H7 (cell line): Measurements from ENCODE around the gene ARHGAP35. TPM values are rescaled to one million over a fixed set of nuclear protein-coding genes. Genes with fewer than 3 reads are reported as not detected.
"Not testable (repeated sequence)": the region's sequence is repeated elsewhere in the genome, so short reads cannot be mapped to it uniquely, and the experiment has no call there.

Source experiments
- DNase-seq: peaks from one replicate; pipeline ENCODE4 v3.0.0; 2012
- H3K27me3 ChIP-seq: 2 replicates; pipeline ENCODE4 v1.6.0; 2011; ENCODE audit warnings: mild to moderate bottlenecking, low read length; ENCODE audit not compliant: control insufficient read depth, insufficient read depth
- H3K36me3 ChIP-seq: replicated peaks from 2 replicates; pipeline ENCODE4 v1.5.1; 2011; ENCODE audit warnings: low read length; ENCODE audit not compliant: control insufficient read depth, insufficient read depth
- H3K4me3 ChIP-seq: 2 replicates; pipeline ENCODE4 v1.5.1; 2011; ENCODE audit warnings: low read depth, mild to moderate bottlenecking, control low read depth, low read length, moderate library complexity; ENCODE audit not compliant: insufficient read depth
- total RNA-seq: library from RNA; depleted of rRNA; stranded (reverse); fragments of >200 nt; shearing (Covaris generic); gene quantifications from 2 replicates; pipeline ENCODE4 v1.2.3, GENCODE V29; 2014

The ARHGAP35 gene
- total RNA-seq, 1 experiment from 2014 or later = 23.3 TPM

DNA sequence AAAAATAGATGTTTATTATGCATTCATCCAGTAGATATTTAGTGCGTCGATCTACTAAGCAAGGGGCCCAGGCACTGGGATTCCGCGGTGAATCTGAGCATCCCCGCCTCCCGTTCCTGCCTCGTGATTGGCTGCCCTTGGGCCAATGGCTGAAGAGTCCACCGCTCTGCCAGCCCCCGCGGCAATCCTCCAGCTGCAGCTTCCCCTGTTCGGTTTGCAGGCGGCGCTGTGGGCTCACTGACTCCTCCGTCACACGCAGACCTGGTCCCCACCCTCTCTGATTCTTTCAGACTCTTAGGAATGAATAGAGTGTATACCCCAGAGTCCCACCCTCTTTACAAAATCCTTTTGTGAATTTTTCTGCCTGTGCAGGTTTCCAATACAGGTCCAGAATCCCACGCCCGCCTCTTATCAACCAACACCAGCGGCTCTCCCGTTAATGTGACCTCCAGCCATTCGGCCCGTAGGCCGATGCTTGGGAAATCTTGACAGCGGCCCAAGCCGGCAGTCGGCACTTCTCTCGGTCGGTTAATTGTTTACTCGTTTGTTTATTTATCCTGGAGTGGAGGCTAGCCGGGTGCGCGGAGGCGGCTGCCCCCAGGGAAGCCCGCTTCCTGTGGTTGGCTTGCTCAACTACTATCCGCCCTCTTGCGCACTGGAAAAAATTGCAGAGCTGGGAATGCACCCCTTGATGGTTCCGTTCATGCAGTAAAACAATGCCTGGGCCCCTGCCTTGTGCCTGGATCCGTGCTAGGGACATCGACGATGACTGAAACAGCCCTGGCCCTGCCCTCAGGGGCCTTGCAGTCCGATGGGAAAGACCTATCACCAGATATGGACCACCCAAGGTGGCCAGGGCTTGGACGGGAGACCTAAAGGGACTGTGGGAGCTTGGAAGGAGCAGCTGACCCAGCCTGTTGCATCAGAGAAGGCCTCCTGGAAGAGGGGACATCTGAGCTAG is 4.5 kb upstream of the ARHGAP35 start:
- peak; percentile 97 for DNase-seq
- peak overlapping the region; percentile 18 for H3K4me3 ChIP-seq
- no peaks in the 10 kb centered on the region; the same call in 1 of the 2 replicates for H3K27me3 ChIP-seq
- H3K36me3 ChIP-seq = no peaks in the 10 kb centered on the region

GRCh38 chr19:46859637-46860124 is 1.1 kb upstream of the ARHGAP35 start:
- no peak for DNase-seq
- H3K27me3 ChIP-seq = no peaks in the 10 kb centered on the region; the same call in 1 of the 2 replicates
- no peaks in the 10 kb centered on the region for H3K36me3 ChIP-seq
- H3K4me3 ChIP-seq = peak overlapping the region; percentile 39

DNA sequence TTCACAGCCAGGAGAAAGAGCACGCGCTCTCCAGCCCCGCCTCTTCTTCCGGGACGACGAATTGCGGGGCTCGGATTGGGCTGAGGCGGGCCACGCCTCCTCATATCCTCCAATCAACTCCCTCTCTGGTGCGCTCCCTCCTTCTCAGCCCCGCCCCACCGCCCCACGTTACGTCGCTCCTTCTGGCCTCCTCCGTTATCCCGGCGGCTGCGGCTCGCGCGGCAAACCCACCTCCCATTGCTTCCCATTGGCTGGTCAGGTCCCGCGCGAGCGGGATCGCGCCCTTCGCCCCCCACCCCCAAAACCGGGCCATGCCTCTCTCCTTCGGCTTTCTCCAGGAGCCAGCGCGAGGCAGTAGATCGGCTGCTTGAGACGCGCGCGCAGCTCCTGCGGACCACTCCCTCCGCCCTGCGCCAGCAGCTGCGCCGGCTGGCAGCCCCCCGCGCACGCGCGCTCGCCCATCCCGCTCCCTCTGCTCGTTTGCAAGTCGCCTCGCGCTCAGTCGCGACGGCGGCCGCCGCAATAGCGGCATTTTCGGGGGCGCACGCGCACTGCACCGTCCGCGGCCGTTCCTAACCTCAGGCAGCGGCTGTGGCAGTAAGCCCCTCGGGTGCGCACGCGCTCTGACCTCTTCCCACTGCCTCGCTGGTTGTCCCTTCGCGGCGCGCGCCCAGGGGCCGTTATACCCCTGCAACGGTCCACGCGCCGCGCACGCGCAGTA is 512 bp upstream of the ARHGAP35 start:
- DNase-seq = peak; percentile 97
- H3K36me3 ChIP-seq = no peaks in the 10 kb centered on the region
- peak overlapping the region; percentile 99 for H3K4me3 ChIP-seq
- no peaks in the 10 kb centered on the region for H3K27me3 ChIP-seq

- DNase-seq = peak; percentile 37
- Histone ChIP-seq H3K36me3 (no peaks in the 10 kb centered on the region; the same call in 1 of the 2 replicates), H3K27me3 (no peaks in the 10 kb centered on the region), H3K4me3 (peak overlapping the region; percentile 72)
Measured at GRCh38 chr19:46861691-46862502, 1.1 kb downstream of the ARHGAP35 start.

DNA sequence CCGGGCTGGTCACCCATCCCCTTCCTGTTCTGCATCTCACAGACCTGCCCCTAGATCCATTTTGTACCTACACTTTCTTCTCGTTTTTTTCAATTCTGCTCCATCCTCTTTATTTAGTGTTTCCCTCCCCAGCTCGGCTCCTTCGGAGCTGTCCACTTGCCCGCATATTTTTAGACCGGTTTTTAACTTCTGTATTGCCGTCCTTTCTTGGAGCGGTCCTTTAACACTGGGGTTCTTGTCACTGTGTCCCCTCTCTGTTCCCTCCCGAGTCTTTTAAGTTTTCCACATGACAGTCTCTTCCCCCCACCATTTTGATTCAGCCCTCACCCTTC is 1.7 kb downstream of the ARHGAP35 start:
- Histone ChIP-seq H3K36me3 (no peaks in the 10 kb centered on the region; the same call in 1 of the 2 replicates), H3K4me3 (peak overlapping the region; percentile 72), H3K27me3 (no peaks in the 10 kb centered on the region)
- DNase-seq = no peak

- DNase-seq = peak; percentile 28
Measured at GRCh38 chr19:46862974-46863632, 2.3 kb downstream of the ARHGAP35 start.

GRCh38 chr19:46863818-46864629 is 3.2 kb downstream of the ARHGAP35 start:
- Histone ChIP-seq H3K4me3 (peak overlapping the region; percentile 72), H3K27me3 (no peaks in the 10 kb centered on the region)

More at GRCh38 chr19:46862974-46863632, 2.3 kb downstream of the ARHGAP35 start:
- Histone ChIP-seq H3K36me3 (no peaks in the 10 kb centered on the region; the same call in 1 of the 2 replicates), H3K27me3 (no peaks in the 10 kb centered on the region), H3K4me3 (peak overlapping the region; percentile 72)

DNA sequence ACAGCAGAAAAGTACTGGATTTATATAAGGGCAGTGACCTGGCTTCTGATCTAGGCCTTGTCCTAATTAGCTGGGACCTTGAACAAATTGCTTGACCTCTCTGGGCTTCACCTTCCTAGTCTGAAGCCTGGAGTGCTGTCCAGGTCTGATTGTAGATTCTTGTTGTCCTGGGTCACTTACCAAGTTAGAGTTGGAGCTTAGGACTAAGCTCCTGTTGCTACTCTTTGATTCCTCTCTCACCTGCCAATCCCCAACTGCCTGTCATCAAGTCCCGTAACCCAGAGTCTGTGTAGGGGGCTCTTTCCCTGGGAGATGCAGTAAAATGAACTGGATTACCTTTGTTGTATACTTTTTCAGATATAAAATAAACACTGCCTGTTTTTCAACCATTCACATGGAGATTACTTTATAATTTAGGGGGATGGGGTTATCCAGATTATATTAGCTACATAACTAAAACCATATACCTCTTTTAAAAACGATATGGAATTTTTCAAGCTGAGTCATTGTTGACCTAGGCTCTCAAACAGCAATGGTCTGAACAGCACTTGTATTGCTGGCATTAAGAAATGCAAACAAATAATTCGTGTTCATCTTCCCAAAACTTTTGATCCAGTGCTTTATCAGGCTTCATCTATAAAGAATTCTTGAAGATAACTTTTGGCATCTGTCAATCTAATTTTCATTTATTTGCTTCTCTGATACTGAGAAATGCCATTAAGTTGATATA is 5.8 kb downstream of the ARHGAP35 start:
- H3K4me3 ChIP-seq = no peak overlapping the region
- DNase-seq = no peak
- H3K27me3 ChIP-seq = no peaks in the 10 kb centered on the region
- no peaks in the 10 kb centered on the region; the same call in 1 of the 2 replicates for H3K36me3 ChIP-seq

More at GRCh38 chr19:46863818-46864629, 3.2 kb downstream of the ARHGAP35 start:
- peak; percentile 78 for DNase-seq
- no peaks in the 10 kb centered on the region; the same call in 1 of the 2 replicates for H3K36me3 ChIP-seq

DNA sequence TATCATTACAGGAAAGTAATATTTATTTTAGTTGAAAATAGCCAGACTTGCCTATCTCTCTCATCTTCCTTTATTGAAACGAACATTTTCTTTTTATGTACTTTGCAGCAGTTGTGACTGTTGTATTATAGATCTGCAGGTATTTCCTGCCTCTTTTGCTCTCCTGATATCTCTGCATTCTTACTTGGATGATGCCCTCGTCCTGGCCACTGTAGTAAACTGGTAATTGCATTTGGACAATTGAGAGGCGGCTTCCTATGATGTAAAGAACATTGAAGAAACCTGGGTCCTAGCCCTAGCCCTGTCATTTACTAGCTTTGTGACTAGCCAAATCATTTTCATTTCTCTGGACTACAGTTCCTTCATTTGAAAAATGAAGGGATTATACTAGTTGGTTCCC is 6.4 kb downstream of the ARHGAP35 start:
- no peak for DNase-seq
- Histone ChIP-seq H3K4me3 (no peak overlapping the region), H3K27me3 (no peaks in the 10 kb centered on the region), H3K36me3 (no peaks in the 10 kb centered on the region; the same call in 1 of the 2 replicates)

DNA sequence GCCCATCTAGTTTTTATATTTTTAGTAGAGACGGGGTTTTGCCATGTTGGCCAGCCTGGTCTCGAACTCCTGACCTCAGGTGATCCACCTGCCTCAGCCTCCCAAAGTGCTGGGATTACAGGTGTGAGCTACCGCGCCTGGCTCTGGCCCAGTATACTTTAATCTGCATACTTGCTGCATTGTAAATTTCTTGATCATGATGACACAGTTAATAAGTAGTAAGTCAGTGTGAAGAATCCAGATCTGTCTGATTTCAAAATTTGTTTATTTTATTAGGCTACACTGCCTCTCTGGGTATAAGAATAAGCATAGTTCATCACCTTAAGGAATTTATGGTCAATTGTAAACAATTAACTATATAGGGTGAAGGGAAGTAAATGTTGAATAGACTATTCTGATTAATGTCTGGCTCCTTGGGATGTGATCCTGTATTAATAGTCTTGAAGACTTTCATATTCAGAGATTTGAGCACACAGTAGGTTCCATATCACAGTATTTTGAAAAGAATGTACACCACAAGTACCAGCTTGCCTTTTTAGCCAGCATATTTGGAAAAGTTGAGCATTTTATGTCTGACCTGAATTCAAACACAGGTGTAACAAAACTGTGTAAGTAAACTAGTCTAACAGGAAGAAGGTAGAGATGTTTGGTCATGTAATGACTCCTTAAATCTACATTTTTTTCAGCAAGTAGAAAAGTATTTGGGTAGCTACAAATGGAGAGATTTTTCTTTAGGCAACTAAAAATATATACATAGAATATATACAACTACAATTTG is 7.4 kb downstream of the ARHGAP35 start:
- no peak for DNase-seq
- H3K36me3 ChIP-seq = no peaks in the 10 kb centered on the region; the same call in 1 of the 2 replicates
- H3K27me3 ChIP-seq = no peaks in the 10 kb centered on the region
- H3K4me3 ChIP-seq = no peak overlapping the region

DNA sequence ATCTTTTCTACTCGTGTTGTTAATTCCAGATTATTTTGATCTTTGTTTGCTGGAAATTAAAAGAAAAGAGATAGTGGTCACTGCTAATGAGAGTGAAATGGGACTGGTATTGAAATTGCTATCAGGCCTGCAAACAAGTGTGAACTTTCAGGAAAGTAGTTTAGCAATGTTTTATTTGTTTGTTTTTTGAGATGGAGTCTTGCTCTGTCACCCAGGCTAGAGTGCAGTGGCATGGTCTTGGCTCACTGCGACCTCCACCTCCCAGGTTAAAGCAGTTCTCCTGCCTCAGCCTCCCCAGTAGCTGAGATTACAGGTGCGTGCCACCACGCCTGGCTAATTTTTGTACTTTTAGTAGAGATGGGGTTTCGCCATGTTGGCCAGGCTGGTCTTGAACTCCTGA is 10.4 kb downstream of the ARHGAP35 start:
- H3K27me3 ChIP-seq, H3K4me3 ChIP-seq, H3K36me3 ChIP-seq, DNase-seq: not testable (repeated sequence)

GRCh38 chr19:46872967-46873366 is 12.2 kb downstream of the ARHGAP35 start:
- Histone ChIP-seq H3K4me3 (no peak overlapping the region), H3K36me3 (no peaks in the 10 kb centered on the region), H3K27me3 (no peaks in the 10 kb centered on the region)
- no peak for DNase-seq
